Medulla oblongata (tissue), 1 donor: ENCODE results near the gene RXRG.
A peak's percentile ranks its signal among the peaks of the same experiment; 100 is the strongest.
"Not testable (repeated sequence)": the region's sequence is repeated elsewhere in the genome, so short reads cannot be mapped to it uniquely, and the experiment has no call there.

Experiments
- DNase-seq: peaks from one replicate; pipeline ENCODE4 v3.0.0-alpha.2; 2015; ENCODE audit errors: extremely low spot score

Gene RXRG

DNA sequence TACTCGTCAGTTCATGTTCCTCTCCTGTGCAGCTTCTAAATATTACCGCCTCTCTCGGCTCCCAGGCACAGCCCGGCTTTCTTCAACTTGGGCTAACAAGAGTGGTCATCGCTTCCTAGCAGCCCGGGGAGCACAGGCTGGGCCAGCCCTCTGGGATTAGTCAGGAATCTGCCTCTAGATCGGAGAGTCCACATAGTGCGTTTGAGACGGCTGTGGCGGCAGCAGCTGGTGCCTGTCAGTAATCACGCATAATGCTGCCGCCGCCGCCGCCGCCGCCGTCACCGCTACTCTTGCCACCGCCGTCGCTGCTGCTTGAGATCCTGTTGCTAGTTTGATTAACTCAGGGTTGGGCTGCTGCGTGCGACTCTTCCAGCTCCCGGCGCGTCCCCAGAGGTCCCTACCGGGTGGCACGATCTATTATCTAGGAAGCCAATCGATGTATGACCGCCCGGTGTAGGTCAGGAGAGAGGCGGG is at the start of gene RXRG:
TSS of gene RXRG (minus strand) at position 230 of the 474 bp plus-strand sequence. CDS start 233 bp downstream, outside the sequence.
- peak; percentile 26 for DNase-seq

DNA sequence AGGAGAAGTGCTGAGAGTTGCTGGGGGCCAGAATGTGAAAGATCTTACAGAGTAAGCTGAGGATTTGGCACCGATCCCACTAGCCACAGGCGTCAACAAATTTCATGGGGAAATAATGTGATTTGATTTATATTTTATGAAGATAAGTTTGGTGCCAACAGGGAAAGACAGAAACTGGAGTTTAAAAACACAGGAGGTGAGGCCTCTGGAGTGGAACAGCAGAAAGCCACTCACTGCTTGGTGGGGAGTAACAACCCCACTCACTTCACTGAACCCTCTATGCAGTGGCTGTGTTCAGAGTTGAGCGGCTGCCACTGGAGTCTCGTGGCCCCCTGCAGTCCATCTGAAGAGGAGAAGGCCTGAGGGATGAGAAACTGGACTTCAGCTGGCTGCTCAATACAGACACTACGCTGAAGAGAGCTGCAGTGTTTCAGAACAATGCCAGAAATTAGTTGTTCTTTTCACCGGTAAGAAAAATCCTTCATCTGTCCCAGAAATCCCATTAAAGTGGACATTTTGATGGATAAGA is 48.0 kb upstream of the RXRG start:
- DNase-seq = no peak

DNA sequence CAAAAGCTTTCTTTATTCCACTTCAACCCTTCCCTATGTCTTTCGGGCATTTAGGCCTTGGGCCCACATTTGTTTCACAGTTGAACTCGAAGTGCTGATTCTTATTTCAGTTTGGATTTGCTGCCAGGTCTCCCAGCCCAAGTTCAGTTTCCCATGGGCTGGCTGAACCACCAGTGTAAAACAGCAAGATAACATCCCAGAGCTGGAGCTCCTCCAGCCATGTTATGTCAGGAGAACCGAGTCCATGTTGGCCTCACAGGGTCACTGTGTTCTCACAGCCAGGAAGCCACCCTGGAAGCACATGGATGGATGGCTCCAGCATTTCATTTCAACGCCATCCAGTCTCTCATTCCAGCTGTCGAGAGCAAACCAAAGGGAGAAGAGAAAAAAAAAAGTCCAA is 45.2 kb upstream of the RXRG start:
- DNase-seq = no peak

DNA sequence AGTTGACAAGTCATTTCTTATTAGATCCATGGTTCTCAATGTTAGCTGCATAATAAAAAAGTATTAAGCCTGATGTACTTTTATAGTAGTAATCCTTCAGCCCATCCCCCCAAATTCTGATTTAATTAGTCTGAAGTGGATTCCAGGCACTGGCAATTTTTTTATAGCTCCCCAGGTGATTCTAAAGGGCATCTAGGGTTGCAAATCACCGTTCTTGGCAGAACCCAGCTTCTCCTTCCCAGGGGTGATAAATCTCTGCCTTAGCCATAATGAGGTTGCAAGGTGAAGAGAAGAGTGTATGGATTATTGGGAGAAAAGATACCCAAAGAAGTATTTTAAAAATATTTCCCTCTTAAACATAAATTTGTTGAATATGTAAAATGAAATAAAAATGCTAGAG is 43.0 kb upstream of the RXRG start:
- DNase-seq = no peak

DNA sequence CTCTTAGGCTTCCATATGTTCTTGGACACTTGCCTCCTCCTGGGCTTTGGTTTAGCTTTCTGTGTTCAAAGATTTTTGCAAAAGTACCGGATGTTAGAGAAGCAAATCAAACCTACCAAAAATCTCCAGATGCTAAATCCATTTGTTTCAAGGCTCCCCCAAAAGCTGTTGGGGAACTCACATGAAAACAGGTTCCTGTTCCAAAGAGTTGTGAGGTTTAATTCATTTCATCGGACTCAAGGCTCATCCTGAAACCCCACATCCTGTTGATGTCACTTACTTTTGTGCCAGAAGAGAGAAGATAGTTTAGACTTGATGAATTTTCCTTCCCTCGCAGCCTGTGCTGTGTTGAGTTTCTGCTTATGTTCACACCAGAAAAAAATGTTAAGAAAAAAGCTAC is 41.7 kb upstream of the RXRG start:
- DNase-seq = no peak

DNA sequence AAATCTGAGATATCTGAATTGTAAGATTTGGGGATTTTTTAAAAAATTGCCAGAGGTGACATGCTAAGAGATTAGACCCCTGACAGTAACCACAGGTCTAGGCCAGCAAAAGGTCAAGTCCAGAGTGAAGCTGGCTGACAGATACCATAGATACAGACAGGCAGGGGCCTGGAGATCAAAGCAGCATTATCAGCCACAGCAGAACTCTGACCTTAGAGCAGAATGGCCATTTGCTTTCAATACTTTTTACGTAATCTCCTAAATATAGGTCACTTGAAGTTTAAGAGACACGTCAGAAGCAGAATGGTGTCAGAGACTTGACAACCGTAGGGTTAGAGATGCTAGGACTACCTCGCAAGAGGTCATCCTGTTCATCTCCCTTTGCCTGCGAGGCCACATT is 40.8 kb upstream of the RXRG start:
- no peak for DNase-seq

- DNase-seq = no peak
Measured at GRCh38 chr1:165484532-165484931, 39.6 kb upstream of the RXRG start.

DNA sequence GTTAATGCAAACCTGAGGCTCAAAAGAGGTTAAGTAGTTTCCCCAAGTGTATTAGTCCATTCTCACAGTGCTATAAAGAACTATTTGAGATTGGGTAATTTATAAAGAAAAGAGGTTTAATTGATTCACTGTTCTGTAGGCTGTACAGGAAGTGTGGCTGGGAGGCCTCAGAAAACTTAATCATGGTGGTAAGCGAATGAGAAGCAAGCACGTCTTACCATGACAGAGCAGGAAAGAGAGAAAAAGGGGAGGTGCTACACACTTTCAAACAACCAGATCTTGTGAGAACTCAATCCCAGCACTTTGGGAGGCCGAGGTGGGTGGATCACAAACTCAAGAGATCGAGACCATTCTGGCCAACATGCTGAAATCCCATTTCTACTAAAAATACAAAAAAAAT is 38.5 kb upstream of the RXRG start:
- DNase-seq = no peak

DNA sequence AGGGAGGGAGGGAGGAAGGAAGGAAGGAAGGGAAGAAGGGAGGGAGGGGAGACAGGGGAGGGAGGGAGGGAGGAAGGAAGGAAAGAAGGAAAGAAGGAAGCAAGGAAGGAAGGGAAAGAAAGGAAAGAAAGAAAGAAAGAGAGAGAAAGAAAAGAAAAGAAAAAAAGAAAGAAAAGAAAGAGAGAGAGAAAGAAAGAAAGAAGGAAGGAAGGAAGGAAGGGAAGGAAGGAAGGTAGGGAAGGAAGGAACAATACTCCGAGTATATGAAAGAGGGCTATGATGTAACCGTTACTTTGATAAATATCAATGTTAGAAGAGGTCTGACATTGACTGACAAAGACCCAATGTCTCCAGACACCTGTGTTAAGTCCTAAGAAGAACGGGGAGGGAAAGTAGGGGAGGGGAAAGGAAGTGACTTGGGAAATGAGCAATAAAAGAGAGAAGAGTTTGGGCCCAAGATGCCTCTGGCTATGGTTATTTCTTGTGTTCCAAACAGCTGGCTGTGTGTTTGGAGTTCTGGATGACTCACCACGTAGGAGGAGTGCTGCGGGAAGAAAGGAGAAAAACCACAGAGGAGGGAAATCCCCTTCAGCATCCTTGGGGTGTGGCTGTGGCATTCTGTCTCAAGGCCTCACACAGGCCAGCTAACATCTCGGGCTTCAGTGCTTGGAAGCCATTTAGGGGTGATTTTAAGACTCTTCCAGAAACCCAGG is 37.0 kb upstream of the RXRG start:
- DNase-seq = no peak

DNA sequence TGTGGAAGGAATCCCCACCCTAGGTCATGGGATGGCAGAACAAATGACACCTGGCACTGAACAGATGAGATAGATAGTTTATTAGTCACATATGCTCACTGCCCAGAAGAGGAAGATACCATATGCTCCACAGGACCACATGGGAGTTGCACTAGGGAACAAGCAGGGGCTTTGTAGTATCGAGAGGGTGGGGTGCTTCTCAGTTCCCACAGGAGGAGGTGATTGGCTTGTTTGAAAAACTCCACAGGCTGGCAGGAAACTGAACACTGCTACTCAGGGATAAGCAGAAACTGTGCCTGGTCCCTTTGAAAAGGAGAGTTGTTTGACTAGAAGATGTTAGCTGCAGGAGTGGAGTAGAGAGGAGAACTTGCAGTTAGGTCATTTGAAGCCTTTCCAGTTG is 31.9 kb upstream of the RXRG start:
- DNase-seq = no peak

GRCh38 chr1:165474196-165474595 is 29.3 kb upstream of the RXRG start:
- DNase-seq = no peak

DNA sequence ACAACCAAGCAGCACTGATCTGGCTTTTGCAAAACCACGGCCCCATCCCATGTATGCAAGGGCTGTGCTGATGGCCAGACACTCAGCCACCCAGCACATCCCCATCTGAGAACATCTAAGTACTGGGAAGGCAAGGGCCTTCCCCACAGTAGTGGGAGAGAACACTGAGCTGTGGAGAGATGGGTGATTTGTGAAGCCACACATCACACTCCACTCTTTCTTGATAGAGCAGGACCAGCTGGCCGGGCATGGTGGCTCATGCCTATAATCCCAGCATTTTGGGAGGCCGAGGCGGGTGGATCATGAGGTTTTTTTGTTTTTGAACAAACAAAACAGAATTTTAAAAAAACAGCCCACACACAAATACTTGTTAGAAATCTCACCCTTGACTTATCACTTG is 28.2 kb upstream of the RXRG start:
- DNase-seq = no peak

GRCh38 chr1:165468726-165469249 is 23.9 kb upstream of the RXRG start:
- DNase-seq = no peak

- DNase-seq = no peak
Measured at GRCh38 chr1:165468253-165468652, 23.3 kb upstream of the RXRG start.

- DNase-seq = peak; percentile 55
Measured at GRCh38 chr1:165467706-165468105, 22.8 kb upstream of the RXRG start.

DNA sequence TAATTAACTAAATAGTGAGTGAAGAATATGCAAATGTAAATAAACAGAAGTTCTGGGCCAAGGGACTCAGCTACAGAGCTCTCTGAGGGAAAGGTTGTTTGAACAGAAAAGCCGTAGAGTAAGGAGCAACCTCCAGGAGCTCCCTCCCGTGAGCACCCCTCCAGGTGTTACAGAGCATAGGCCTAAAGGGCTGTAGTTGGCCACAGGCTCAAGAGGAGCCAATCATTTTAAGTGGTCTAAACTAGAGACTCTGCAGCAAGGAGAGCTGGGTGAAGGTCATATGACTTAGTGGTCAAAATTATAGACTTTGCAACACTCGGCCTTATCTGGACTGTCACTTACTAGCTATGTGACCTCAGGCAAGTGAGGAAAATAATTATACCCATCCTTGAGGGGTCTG is 19.1 kb upstream of the RXRG start:
- no peak for DNase-seq

GRCh38 chr1:165459683-165460082 is 14.8 kb upstream of the RXRG start:
- DNase-seq = not testable (repeated sequence)

- DNase-seq = no peak
Measured at GRCh38 chr1:165456861-165457260, 11.9 kb upstream of the RXRG start.

GRCh38 chr1:165456114-165456513 is 11.2 kb upstream of the RXRG start:
- DNase-seq = no peak

DNA sequence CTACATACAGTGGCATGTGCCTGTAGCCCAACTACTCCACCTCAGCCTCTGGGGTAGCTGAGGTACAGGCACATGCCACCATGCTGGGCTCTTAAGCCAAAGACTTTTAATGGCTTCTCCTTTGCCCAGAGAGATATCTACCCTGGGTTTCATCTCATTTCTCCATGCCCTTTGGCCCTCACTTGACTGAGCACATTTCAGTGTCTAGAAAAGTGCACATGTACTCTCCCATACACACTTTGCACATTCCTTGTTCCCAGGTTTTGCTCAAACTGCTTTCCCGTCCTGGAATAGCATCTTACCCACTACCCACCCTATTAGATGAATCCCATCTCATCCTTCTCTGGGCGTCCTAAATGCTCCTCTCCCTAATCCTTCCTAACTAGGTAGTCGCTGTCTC is 10.2 kb upstream of the RXRG start:
- no peak for DNase-seq

GRCh38 chr1:165454091-165454610 is 9.2 kb upstream of the RXRG start:
- no peak for DNase-seq

GRCh38 chr1:165452336-165453130 is 7.6 kb upstream of the RXRG start:
- no peak for DNase-seq
